GM19455 (cell line): ENCODE measurements around the gene TRIM29.

ENCODE experiments used
- ATAC-seq: cut with Tn5 transposase; IDR thresholded peaks from one replicate; pipeline ENCODE4 v1.9.1; 2021; ENCODE audit not compliant: unreplicated experiment

Gene TRIM29

DNA sequence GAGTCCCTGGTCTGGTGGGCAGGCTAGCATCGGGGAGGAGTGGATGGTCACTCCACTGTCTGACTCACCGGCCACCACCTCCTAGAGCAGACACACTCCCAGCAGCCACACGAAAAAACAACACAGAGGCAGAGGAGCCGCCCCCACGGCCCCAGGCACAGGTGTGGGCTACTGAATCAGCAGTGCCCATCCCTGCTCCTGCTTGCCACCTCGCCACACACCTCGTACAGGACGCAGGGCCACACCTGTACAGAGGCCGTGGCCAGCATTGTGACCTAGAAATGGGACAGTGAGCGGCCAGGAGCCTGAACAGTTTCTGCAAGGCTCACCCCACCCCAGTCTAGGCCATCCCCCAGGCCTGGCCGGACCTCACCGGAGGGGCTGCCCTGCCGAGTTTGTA, 14.0 kb downstream of the TRIM29 start:
- ATAC-seq, result no peak

DNA sequence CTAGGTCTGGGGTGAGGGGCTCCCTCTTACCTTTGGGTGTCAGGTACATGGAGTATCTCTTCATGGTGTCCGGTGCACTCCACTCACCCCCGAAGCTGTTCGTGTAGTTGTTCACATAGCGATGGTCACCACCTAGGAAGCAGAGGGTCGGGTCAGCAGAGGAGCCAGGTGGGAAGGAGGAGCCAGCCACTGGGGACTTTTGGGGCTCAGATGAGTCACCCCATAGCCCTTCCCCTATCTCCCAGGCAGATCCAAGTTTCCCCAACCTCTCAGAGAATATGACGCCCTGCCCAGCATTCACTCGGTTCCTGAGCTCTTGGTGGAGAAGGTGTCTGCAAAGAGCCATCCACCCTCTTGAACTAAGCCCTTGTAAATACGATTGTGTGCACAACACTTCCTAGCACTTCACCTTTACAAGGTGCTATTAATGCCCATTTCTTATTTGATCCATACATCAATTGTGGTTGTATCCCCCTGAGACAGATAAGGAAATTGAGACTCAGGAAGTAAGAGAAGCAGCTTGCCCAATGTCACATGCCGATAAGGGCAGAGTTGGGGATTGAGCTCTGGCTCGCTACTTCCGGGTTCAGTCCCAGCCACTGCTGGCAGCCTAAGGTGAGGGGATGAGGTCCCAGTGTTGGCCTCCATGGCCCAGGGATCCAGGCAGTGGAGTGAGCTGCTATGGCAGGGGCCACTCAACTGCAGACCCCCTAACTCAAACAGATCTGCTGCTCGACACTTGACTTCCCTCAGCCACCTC, 14.8 kb downstream of the TRIM29 start:
- ATAC-seq, result no peak

DNA sequence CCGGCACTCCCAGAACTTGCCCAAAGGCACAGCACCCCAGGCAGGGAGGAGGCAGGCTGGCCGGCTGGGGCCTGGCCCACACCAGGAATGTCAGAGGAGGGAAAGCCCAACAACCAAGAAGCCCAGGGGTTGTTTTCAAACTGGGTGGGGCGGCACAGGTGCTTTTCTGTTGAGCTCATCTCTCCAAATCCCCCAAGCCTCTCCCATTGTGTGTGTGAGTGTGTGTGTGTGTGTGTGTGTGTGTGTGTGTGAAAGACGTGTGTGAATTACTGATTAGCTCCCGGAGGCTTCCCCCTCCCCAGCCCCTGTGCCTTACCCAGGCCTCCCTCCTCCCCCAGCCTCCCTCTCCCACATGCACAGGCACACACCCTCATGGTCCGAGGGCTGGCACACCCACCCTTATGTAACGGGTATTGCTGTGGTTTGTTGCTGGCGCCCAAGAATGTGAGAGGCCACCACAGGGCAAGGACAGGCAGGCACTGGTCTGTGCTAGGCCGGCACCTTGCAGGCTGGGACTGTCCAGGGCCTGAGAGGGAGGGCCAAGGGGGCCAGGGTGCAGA, 15.9 kb downstream of the TRIM29 start:
- ATAC-seq, result no peak

DNA sequence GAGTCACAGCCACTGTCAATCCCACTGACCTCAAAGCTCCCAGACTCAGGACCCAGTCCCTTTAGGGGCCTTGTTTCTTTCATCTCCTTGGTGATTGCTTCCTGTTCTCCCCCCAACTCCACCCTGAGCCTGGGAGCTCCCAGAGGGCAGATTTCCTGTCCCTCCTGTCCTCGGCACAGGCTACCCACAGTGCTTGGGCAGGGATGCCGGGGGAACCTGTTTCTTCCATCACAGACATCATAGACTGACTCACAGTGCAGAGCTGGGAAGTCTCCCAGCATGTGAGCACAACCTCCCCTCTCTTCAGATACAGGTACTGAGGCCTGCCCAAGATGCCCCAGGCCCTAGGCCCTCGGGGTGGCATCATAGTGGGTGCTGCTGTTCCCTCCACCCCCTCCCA, 16.6 kb downstream of the TRIM29 start:
- ATAC-seq, result no peak

DNA sequence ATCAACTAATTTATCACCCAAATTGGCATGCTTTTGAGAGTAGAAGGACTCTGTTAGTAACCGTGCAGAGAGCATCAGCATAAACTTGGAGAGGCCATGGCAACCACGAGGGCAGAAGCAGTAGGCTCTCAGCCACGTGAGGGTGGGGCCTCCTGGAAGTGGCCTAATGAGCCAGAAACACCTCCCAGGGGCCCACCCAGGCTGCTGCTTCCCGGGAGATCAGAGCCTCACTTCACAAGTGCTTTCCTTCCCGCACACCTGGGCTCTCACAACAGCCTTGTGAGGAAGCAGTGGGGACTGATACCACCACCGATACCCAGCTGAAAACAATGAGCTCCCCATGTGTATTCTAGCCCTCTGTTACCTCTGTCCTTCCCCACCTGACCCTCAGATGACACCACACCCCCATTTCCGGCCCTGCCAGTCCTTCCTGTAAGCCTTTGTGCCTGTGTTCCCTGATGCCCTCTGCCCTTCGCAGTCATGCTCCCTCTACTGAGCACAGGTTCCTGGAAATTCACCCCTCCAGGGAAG, 17.0 kb downstream of the TRIM29 start:
- no peak for ATAC-seq

DNA sequence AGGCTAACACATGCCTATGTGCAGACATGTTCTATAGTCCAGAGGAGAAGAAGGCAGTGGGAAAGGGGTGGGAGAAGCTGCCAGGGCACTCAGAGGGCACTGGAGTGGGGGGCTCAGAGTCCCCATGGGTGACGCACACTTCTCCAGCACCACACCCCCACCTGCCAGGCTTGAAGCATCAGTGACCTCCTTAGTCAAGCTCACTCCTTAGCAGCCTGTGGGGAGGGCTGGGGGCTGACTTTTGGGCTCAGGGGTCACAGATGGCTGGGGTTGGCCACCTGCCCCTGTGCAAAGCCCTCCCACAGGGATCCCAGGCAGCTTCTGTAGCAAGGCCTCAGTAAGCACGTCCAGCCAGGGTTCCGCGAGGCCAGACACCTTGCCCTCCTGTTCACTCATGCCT, 18.8 kb downstream of the TRIM29 start:
- ATAC-seq, result no peak

DNA sequence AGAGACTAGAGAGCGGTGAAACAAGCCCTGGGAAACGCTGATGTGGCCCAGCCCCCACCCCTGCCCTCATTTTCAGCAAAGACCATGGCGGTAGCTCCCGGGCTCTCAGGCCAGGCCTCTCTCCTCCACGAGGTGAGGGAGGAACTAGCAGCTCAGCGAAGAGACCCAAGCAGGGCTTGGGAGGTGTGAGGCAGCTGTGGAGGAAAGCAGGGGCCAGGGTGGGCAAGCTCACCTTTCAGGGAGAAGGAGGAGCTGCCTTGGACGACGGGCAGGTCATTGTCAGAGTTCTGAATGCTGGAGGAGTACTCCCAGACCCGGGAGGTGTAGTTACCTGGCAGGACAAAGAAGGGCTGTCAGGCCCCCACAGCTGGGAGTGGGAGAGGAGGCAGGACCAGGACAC, 19.9 kb downstream of the TRIM29 start:
- no peak for ATAC-seq

DNA sequence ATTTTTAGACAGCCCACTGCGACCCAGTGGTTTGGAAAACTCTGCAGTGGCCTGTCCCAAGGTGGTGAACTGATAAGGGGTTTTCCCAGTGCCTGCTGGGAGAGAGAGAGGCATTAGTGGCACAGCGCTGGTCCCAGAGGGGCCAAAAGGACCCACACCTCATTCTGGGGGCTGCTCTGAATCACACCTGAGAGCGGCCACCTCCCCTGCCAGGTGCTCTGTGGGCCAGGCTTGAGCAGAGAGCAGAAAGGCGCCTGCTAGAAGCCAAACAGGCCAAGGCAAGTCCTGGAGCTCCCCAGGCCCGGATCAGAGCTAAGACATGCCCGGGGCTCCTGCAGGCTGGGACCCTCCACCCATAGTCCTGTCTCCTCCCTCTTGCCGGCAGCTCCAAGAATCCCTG, 20.9 kb downstream of the TRIM29 start:
- ATAC-seq, result no peak

DNA sequence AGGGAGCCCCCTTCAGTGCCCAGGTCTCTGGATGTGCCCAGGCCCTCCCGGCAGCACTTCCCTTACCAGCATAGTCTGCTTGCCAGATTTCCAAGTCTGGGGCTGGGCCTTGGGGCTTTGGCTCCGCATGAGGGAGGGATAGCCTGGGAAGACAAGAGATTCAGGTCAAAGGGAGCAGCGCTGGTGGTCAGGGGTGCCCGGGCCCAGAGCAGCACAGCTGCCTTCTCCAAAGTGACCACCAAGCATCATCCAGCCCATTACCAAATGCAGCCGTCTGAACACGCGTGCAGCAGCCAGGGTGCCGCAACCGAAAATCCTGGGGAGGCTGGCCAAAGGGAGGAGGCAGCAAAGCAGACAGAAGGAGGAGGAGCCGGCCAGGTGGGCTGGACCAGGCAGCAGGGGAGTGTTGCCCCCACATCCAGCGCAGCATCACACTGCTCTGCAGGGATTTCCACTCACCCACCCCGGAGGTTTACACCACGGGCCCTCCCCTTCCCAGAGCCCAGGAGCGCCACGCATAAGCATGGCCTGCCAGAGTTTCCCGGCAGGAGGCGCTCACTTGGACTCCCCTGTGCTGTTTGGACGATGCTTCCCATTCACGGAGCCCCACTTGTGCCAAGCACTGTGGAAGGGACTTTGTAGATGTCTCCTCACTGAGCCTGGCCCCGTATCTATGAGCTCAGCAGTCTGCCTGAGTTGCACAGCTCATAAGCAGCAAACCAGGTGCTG, 22.5 kb downstream of the TRIM29 start:
- no peak for ATAC-seq

DNA sequence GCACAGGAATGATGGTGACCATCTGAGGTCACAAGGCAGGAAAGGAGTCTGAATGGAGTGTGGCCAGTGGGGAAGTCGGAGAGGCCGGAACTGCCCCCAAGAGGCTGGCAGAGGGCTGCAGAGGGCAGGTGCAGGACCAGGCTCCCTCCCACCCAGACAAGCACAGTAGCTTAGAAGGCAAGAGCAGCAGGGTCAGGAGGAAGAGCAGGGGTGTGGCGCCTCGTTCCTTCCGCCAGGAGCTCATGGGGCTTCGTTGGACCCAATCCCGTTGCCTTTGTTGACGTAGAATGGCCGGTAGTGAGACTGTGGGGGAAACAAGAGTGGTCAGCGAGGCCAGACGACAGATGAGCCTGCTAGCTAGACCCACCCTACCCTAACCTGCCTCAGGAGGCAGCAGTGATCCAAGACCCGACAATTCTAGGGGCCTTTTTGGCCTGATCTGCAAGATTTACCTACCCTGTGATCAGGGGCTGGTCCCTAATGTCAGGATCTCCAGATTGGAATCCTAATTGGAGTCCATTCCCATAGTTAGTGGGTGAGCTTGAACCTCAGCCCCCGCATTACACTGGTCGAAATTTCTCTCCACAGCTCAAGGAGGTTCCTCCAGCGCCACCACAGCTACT, 25.6 kb downstream of the TRIM29 start:
- no peak for ATAC-seq

DNA sequence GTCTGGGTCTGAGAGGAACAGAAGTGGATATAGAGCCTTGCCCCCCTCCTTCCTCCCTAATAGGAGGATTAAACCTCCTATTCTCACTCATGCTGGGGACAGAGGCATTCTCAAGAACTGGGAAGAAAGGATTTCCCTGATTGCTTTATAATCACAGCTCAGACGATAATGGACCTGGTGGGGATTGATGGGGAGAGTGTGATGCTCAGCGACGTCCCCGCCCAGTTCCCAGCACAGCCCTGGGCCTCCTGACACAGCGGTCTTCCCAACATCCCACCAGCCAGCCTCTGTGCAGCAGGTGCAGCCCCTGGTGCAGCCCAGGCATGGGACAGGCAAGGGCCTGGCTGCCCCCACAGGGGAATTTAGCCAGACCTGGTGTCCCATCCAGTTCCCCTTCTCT, 28.4 kb downstream of the TRIM29 start:
- ATAC-seq, result no peak

DNA sequence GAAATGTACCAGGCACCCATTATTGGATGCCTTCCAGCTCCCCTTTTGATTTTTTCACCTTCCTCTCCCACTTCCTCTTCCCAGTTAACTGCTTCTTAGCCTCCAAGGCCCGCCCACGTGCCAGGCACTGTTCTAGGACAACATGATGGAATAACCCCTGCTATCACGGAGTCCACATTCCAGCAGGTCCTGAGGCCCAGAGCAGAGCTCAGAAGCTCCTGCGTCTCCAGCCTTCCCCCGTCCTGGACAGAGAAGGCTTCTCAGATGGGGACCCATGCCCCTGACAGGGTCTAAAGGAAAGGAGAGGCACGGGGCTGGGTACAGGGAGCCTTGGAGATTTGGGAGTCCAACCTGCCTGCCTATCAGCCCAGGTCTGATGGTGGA, 29.1 kb downstream of the TRIM29 start:
- ATAC-seq, result no peak

DNA sequence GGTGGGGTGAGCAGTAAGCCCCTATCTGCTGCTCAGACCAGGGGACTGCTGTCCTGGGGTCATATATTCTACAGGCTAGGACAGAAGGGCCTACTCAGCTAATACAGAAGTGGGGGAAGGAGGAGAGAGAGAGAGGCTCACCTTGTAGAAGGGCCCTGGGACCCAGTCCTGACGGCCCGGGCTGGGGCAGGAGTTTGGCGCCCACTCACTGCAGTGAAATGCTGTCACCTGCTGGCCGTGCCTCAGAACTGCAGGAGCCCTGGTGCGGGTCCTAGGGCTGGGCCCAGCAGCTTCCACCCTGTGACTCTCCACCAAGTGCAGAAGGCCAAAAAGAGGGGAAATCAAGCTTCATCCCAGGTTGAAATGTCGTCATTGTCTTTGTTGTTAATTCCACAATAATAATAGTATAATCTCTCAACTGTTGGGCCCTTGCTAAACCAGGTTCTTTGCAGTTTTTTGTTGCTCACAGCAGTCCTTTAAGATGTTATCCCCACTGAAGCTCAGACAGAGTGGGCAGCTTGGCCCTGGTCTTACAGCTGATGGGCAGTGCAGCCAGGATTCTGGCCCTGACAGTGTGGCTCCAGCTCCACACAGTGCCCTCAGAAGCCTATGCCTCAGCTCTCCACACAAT, 29.6 kb downstream of the TRIM29 start:
- no peak for ATAC-seq

DNA sequence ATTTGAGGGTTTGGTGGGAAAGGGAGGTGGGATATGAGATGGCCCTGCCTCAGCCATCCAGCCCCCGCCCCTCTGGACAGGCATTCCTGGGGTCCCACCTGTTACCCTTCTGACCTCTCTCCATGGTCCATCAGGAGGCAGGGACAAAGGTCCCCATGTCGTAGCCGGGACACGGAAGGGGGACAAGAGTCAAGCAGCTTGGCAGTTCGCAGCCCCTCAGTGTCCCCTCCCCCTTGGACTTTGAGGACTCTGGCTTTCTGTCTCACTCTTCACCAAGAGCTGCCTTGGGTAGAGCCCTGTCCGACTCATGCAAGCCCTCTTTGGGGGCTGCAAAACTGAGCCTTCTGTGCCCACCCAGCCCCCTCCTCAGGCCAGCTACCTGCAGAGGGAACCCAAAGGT, 30.2 kb downstream of the TRIM29 start:
- no peak for ATAC-seq

DNA sequence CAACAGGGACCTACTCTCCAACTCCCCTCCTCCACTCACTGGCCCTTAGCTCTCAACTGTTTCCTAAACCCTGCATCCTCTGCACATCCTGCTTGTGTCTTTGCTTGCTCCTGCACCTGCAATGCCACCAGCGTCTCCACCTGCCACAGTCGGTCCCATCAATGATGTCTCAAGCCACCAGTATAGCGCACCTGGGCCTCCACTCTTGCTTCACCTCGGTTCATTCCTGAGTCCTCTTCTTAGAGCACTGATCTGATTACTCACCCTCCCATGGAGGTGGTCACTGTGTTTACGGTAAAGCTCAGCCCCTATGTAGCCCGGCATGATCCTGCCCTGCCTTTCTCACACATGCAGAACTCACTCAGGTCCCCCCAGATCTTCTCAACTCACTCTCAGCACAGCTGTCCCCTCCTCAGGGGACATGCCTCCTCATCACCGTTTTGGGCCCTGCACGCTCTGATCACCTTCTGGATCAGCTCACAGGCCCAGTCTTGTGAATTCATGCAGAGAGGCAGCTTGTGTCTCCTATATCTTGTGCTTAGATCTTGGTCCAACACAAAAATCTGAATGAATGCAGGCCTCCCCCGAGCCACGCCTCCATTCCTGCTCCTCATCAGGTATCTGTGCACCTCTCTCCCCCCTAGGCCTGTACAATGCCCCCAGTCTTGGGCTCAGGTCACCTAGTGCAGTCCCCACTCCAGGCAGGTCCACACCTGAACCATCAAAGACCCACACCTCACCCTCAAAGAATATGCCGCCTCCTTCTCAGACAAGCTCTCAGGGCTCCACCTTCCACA, 31.4 kb downstream of the TRIM29 start:
- ATAC-seq, result no peak

DNA sequence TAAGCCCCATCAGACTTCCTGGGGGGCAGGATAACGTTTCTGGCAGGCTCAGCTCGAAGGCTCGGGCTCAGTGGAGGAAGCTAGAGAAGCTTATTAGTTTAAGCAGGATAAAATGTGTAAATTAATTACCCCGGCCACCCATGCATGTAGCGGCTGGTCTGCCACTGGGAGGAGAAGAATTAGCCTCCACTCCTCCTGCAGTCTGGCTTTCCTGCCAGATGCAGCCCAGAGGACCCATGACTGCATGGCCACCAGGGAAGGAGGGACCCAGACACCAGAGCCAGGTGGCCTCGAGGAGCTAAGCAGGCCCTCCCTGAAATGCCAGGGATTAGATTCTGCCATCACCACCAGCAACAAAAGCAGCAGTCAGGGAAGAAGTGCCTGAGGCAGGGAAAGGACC, 32.3 kb downstream of the TRIM29 start:
- no peak for ATAC-seq

DNA sequence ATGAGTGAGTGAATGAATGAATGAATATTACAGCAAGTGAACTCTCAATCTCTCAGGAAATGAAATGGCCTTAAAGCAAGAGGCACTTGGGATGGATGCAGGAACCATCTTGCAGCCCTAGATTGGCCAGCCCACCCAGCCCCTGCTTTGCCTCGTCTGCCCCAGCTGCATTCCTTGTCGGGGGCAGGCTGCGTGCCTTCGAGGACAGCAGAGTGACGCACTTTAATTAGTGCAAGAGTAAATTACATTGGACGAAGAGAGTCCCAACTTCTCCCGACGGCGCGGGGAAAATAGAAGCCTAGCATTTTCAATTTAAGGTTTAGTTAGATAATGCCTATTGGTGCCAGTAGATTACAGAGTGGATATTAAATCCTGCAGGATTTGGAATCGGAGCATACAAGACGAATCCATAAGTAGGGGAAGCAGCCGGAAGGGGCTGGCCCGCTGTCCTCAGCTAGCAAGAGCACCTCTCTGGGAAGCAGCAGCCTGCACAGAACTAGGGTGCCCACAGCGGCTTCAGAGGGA, 33.8 kb downstream of the TRIM29 start:
- no peak for ATAC-seq

DNA sequence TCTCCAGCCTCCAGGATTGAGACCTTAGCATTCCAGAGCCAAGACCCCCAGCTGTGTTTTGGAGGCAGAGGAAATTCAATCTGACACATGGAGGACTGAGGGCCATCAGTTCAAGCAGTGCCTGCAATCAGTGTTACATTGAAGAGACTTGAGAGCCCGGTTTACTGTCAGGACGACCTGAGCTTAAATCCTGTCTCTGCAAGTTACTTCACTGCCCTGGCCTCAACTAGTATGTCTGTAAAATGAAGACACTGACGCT, 35.1 kb downstream of the TRIM29 start:
- no peak for ATAC-seq

DNA sequence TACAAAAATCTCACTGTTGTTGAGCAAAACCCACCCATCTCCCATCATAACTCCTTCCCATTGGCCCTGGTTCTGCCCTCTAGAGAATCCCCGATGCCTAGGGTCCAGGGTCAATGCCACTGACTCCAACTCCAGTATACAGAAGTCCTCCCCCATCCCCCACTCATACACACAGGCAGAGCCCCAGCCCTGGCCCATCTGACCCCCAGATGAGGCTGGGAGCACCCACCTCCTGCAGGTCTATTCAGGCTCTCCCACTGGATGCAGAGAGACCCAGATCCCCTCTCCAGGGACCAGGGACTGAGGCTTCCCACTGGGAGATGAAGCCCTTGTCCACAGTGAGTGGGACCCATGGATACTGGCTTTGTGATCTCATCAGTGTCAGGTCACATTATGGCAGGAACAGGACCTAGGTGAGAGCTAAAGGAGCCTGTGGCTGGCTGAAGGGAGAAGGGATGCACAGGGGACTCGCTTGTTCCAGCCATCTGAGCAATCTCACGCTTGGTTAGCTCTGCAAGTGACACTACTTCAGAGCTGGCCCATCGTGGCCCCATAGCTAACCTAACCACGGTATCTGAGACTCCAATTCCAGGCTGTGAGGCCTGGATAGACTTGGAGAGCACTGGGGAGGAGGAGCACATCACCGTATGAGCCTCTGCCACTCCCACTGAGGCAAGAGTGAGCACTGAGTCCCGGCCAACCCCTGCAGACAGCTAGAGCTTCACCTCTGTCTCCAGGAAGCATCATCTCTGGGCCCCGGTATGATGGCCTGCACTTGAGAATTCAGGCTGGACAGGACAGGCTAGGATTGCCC, 35.7 kb downstream of the TRIM29 start:
- no peak for ATAC-seq
